Neuron (in vitro differentiated cells): ENCODE results near the gene STARD10.

Experiments used
- H2AFZ ChIP-seq: one replicate; pipeline ENCODE4 v1.6.1; 2013; ENCODE audit warnings: low read depth, mild to moderate bottlenecking, inconsistent platforms, low read length, moderate library complexity
- H3K27me3 ChIP-seq: one replicate; pipeline ENCODE4 v1.6.1; 2013; ENCODE audit warnings: low read length; ENCODE audit not compliant: insufficient read depth
- H3K36me3 ChIP-seq: one replicate; pipeline ENCODE4 v1.6.1; 2013; ENCODE audit warnings: low read length; ENCODE audit not compliant: insufficient read depth
- H3K4me1 ChIP-seq: one replicate; pipeline ENCODE4 v1.6.1; 2013; ENCODE audit warnings: low read length; ENCODE audit not compliant: insufficient read depth
- H3K4me3 ChIP-seq: 2 replicates; pipeline ENCODE4 v1.5.1; 2013; ENCODE audit warnings: mild to moderate bottlenecking, low read length, moderate library complexity
- H3K9me3 ChIP-seq: one replicate; pipeline ENCODE4 v1.6.1; 2013; ENCODE audit warnings: low read length

STARD10 gene

DNA sequence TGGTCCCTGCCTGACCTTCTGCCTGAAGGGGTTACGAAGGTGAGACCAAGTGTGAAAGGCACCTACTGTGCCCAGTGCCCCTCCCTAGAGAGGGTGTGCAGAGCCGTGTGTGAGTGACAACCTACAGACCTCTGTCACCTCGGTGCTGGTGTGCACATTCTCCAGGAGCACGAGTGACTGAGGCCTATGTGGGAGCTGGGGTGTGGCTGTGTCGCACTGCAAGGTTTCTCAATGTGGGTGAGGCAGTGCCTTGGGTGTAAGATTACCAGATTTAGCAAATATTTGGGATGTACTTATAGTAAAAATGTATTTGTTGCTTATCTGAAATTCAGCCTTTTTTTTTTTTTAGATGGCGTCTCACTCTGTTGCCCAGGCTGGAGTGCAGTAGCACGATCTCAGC, 5.6 kb downstream of the STARD10 start:
- no peaks in the 10 kb centered on the region for H3K27me3 ChIP-seq
- H3K4me1 ChIP-seq, result peaks cover 5% of the 10 kb centered on the region
- no peaks in the 10 kb centered on the region for H3K36me3 ChIP-seq
- H3K9me3 ChIP-seq, result no peaks in the 10 kb centered on the region
- no peak overlapping the region for H2AFZ ChIP-seq
- no peak overlapping the region for H3K4me3 ChIP-seq

DNA sequence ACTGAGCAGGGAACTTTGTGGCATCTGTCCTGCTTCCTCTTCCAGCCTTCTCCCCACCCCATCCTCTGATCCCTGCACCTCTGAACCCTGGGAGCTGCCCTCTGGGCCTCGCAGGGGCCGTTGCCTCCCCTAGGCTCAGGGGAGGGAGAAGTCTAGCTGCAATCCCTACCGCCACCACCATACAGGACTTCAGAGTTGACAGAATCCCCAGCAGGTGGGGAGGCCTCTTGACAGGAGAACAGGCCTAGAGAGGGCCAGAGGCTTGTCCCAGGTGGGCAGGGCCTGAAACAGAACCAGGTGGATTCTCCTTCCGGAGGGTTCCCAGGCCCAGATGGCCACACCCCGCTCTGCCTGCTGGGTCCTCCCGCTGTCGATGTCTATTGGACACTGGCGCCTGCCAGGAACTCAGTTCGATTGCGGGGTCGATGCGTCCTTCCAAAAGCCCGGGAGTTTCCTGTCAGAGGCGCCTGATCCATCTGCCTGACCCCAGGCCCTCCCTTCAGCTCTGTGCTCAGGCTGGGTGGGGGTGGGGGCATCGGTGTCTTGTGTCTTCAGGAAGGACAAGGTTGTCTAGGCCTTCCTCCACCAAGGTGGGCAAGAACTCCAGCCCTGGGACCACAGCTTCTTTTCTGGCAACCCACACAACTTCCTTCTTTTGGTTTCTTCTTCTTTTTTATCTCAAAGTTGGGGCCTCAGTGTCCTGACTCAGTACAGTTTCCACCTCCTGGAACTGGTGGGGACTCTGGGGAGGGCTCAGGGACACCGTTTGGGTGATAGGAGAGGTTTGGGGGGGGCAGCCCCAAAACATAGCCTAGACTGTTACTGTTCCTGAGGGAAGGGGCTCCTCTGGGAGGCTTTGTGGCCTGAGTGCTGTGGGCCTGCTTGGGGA, 6.4 kb downstream of the STARD10 start:
- no peak overlapping the region for H3K4me3 ChIP-seq
- H3K4me1 ChIP-seq, result peaks cover under 1% of the 10 kb centered on the region
- H2AFZ ChIP-seq, result no peak overlapping the region
- peaks cover 3% of the 10 kb centered on the region for H3K27me3 ChIP-seq
- H3K36me3 ChIP-seq, result no peaks in the 10 kb centered on the region
- no peaks in the 10 kb centered on the region for H3K9me3 ChIP-seq

DNA sequence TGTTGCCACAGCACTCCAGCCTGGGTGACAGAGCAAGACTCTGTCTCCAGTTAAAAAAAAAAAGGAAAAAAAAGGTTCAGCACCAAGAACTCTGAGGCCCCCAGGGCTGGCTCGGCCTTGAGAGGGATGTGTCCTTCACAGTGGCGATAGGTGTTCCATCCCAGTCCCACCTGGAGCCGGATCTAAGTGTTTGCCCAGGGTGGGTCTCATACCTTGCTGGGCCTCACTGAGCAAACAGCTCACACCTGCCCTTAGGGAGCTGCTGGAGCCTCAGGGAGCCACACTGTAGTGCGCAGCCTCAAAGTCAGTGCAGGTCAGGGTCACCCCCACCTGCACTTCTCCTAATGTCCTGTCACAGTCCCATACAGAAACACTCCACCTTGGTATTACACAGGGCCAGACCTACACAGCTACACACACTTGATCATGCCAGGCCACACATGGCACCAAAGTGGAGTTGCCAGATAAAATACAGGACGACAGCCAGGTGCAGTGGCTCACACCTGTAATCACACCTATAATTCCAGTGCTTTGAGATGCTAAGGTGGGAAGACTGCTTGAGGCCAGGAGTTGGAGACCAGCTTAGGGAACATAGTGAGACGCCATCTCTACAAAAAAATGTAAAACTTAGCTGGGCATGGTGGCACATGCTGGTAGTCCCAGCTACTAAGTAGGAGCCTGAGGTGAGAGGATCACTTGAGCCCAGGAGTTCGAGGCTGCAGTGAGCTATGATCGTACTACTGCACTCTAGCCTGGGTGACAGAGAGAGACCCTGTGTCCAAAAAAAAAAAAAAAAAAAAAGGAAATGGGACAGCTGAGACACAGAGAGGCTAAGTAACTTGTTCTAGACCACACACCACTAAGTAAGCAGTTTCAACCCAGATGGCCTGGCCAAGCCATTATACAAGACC, 7.3 kb downstream of the STARD10 start:
- Histone ChIP-seq H3K4me1 (peaks cover 8% of the 10 kb centered on the region), H2AFZ (no peak overlapping the region), H3K27me3 (peaks cover 5% of the 10 kb centered on the region), H3K9me3 (no peaks in the 10 kb centered on the region), H3K36me3 (no peaks in the 10 kb centered on the region), H3K4me3 (no peak overlapping the region)

DNA sequence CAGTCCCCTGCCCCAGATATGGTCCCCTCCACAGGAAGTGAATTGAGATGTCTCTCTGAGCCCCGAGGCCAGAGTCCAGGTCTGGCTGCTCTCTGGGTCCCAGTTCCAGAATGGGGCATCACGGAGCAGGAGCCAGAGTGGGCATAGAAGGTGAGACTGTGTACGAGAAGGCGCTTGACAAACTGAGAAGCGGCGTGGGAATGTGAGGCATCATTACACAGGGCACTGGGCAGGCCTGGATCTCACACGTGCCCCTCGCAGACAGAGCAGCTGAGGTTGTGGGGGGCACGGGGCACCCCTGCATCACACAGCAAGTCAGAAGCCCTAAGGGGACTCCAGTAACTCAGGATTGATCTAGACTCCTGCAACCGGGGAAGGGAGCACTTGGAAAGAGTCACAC, 9.2 kb downstream of the STARD10 start:
- Histone ChIP-seq H3K4me3 (no peak overlapping the region), H3K27me3 (peaks cover 5% of the 10 kb centered on the region), H3K36me3 (no peaks in the 10 kb centered on the region), H3K9me3 (no peaks in the 10 kb centered on the region), H2AFZ (no peak overlapping the region), H3K4me1 (peaks cover 8% of the 10 kb centered on the region)

DNA sequence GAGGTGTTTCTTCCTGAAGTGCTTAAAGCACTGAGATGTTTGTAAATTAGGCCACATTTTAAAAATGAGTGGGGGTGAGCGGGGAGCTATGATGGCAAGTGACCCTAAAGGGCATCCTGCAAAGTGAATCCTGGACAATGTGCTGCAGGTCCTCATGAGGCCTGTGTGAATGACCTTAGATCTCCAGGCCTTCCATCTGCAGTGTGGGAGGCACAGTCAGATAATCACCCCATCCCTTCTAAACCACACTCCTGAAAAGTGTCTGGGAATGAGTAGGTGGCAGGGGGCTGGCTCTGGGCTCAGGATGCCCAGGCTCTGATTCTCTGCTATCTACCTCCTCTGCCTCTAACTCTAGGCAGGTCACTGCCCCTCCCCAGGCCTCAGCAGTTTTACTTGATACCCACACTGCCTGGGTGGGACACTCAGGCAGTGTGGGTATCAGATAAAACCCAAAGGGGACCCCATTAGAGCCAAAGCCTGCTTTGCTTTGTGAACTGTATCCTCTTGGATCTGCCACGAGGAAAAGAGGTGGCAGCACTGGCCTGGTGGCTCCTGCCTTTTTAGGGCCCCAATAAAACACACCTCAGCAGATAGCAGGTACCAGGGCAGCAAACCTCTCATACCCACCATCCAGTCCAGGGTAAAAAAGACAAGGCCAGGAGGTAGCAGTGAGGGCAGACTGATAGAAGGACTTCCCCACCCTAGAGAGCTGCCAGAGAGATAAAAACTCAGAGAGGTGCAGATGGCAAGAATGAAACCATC, 10.5 kb downstream of the STARD10 start:
- no peak overlapping the region for H3K4me3 ChIP-seq
- H3K36me3 ChIP-seq, result no peaks in the 10 kb centered on the region
- H2AFZ ChIP-seq, result no peak overlapping the region
- no peaks in the 10 kb centered on the region for H3K9me3 ChIP-seq
- H3K4me1 ChIP-seq, result peaks cover 8% of the 10 kb centered on the region
- H3K27me3 ChIP-seq, result peaks cover 5% of the 10 kb centered on the region

DNA sequence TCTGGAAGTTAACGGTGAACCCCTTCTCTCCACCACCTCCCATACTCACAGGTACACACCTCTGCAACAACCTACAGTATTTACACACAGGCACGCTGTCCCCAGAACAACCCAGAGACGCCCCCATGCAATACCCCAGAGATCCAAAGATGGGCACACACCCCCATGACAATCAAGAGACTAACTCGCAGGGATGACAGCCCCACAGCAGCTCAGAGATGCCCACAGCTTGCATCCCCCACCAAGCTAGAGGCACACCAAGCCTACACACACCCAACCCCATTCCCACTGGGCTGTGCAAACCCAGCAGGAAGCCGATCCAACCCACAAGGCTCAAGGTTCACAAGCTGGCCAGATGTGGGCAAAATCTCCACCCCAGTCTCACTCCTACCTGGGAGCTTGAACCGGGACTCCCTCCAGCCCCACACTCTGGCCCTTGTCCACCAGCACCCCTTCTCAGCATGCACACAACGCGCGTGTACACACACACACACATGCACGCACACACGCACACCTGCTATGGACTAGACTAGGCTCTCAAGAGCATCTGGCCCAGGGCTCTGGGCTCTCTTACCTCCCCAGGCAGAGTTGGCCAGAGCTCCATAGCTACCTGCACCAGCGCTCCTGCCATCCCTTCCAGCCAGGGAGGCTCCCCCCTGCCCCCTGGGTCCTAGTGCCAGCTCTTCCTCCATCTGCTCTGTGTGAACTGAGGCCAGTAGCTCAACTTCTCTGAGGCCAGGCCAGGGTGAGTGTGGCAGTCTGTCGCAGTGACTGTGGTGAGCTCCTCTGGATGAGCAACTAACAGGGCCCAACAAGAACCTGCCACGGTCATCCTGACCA, 11.5 kb downstream of the STARD10 start:
- Histone ChIP-seq H3K36me3 (no peaks in the 10 kb centered on the region), H2AFZ (no peak overlapping the region), H3K9me3 (no peaks in the 10 kb centered on the region), H3K27me3 (peaks cover 5% of the 10 kb centered on the region), H3K4me1 (peaks cover 10% of the 10 kb centered on the region), H3K4me3 (peak overlapping the region; percentile 41)

DNA sequence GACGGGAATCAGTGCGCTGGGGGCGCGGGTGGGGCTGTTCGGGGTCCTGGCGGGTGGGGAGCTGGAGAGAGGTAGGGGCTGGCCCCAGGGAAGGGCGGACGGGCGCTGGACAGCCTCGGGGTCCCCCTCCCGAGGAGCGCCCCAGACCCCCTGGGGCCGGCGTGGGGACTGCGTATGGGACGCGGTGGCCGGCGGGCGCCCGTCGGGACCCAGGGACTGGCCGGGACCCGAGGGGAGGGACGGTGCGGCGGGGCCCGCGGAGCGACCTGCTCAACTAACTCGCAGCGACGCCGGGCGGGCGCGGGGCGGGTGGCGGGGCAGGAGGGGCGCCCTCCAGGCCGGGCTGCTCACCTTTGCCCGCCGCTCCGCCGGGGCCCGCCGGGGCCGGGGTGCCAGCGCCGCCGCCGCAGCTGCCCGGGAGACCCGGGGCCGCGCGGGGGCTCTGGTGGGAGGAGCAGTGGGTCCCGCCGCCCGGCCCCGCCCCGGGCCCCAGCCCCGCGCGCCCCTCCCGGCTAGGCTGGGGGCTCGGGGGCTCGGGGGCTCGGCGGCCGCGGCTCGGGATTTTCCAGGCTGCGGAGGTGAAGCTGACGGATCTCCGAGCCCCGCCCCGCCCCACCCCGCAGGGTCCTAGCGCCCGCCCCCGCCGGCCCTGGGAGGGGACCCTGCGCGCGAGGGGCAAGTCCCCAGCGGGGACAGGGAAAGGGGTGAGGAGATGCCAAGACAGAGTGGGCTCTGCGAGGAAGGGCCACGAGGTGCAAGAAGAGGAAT, 12.3 kb downstream of the STARD10 start:
- Histone ChIP-seq H2AFZ (no peak overlapping the region), H3K9me3 (no peaks in the 10 kb centered on the region), H3K4me1 (peaks cover 10% of the 10 kb centered on the region), H3K36me3 (no peaks in the 10 kb centered on the region), H3K4me3 (peak overlapping the region; percentile 41), H3K27me3 (peaks cover 5% of the 10 kb centered on the region)

DNA sequence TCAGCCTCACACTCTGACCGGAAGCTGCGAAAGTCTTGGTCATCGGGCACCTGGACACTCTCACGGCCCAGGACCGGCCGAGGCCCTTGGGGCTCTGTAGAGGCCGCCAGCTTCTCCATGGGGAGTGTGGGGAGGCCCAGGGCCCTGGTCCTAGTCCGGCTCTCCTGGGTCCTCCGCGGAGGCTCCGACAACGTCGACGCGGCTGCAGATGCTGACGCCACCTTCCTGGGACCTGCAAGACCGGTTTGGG, 12.9 kb downstream of the STARD10 start:
- Histone ChIP-seq H3K36me3 (no peaks in the 10 kb centered on the region), H3K4me3 (no peak overlapping the region), H3K9me3 (no peaks in the 10 kb centered on the region), H3K27me3 (peaks cover 5% of the 10 kb centered on the region), H2AFZ (no peak overlapping the region), H3K4me1 (peaks cover 10% of the 10 kb centered on the region)

DNA sequence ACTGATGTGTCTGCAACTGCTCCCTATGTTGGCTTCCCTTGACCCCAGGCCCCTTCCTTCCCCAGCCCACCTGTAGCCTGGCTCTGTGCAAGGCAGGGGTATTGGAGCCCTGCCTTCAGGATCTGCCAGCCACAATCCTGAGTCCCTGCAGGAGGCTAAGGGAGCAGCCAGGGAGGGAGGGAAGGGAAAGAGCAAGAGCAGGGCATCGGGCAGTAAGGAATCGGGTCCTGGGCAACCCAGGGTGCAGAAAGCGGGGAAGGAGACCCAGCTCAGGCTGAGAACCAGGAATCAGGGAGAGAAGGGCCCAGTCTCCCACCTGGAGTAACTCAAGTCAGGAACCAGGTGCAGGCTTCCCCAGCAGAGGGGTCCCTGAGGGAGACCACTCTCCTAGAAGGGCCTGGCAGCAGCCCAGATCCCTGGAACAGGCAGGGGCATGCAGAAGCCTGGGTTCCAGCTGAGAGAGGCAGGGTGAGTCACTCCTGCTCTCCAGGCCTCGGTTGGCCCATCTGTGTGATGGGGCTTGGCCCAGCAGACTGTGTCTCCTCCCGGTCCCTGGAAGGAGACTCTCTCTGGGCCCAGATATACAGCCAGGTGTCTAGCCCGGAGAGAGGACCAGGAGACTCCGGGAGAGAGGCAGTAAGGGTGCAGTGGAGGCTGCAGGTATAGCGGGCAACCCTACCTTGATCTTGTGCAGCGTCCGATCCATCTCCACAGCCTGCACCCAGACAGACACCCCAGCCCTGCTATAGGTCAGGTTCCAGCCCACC, 13.4 kb downstream of the STARD10 start:
- Histone ChIP-seq H3K4me1 (peaks cover 10% of the 10 kb centered on the region), H3K9me3 (no peaks in the 10 kb centered on the region), H3K36me3 (no peaks in the 10 kb centered on the region), H3K4me3 (no peak overlapping the region), H2AFZ (no peak overlapping the region), H3K27me3 (peaks cover 5% of the 10 kb centered on the region)

DNA sequence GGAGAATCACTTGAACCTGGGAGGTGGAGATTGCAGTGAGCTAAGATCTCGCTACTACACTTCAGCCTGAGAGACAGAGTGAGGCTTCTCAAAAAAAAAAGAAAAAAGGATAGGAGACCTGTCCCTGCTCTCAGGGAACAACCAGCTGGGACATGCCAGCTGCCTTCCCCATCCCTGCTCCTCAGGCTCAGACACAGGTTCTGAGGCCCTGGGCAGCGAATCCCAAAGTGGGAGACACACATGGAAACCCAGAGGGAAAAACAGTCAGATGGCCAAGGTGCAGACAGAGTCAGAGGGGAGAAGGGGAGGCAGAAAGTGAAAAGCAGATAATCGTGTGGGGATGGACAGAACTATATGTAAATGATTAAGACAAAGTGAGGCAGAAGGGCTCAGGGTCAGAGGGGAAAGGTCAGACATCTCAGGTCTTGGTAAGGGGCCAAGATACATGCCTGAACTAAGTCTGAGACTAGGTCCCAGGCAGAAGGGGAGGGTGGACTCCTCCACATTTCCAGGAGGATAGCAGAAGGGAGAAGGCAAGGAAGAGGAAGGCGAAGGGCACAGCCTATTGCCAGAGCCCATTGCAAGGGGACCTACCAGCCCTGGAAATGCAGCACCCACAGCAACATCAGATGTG, 14.2 kb downstream of the STARD10 start:
- Histone ChIP-seq H3K27me3 (peaks cover 5% of the 10 kb centered on the region), H3K4me3 (no peak overlapping the region), H3K4me1 (peaks cover 12% of the 10 kb centered on the region), H2AFZ (no peak overlapping the region), H3K9me3 (no peaks in the 10 kb centered on the region), H3K36me3 (no peaks in the 10 kb centered on the region)
